Fibroblast of lung (primary cell): Measurements from ENCODE around the gene OLFM1.

Source experiments
- EZH2 ChIP-seq: IDR thresholded peaks from 2 replicates; pipeline ENCODE4 v1.5.1; 2012; ENCODE audit warnings: low read length, control low read depth, mild to moderate bottlenecking; ENCODE audit errors: missing control alignments
- TF ChIP-seq, protein P1 (sequence below), 2 donors: IDR thresholded peaks in 1 of 2; conservative IDR thresholded peaks in 1 of 2; 1 replicate in 1 of 2; 2 replicates in 1 of 2; pipeline ENCODE4 v1.5.1; 2011 to 2012; ENCODE audit warnings: low read length in 2 of 2, control low read depth in 1 of 2, inconsistent platforms in 1 of 2, low read depth in 1 of 2, mild to moderate bottlenecking in 1 of 2

DNA sequence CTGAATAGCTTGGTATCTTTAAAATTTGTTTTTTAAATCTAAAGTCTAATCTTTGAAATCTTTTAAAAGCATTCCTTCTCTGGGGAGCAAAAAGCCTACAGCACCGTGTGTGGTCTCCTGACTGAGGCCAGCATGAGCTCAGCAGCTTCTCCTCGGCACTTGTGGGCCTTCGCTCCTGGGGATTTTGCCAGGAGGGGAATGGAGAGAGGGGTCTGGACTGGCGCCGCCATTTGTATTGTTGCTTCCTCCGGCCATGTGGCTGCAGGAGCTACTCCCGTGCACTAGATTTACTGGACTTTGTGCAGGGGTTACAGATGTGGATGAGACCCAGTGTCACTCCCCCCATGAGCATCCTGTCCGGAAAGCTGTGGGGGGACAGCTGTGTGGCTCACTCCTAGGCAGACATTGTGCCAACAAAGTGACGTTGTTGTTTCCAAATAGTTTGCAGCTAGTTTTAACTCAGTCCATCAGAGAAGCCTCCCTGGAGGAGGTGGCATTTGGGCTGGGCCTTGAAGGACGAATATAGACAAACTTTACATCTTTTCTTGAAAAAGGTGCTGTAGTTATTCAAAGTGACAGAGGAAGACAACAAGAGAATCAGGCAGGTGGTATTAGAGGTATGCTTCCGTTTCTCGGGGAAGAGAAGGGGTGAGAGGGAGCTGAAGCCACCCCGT lies 6.6 kb downstream of the OLFM1 start:
- TF ChIP-seq, protein P1, sequence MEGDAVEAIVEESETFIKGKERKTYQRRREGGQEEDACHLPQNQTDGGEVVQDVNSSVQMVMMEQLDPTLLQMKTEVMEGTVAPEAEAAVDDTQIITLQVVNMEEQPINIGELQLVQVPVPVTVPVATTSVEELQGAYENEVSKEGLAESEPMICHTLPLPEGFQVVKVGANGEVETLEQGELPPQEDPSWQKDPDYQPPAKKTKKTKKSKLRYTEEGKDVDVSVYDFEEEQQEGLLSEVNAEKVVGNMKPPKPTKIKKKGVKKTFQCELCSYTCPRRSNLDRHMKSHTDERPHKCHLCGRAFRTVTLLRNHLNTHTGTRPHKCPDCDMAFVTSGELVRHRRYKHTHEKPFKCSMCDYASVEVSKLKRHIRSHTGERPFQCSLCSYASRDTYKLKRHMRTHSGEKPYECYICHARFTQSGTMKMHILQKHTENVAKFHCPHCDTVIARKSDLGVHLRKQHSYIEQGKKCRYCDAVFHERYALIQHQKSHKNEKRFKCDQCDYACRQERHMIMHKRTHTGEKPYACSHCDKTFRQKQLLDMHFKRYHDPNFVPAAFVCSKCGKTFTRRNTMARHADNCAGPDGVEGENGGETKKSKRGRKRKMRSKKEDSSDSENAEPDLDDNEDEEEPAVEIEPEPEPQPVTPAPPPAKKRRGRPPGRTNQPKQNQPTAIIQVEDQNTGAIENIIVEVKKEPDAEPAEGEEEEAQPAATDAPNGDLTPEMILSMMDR (conservative IDR thresholded peaks at IDR 0.05 in 1 of 2, IDR thresholded peaks at IDR 0.05 in 1 of 2; ENCODE audit: low read depth in 1 of 2, low read length in 2 of 2), result no peak
- no peak for TF ChIP-seq EZH2
